HG03342 (cell line): Measurements from ENCODE around the gene TP53BP2.
"Not testable (repeated sequence)": the region's sequence is repeated elsewhere in the genome, so short reads cannot be mapped to it uniquely, and the experiment has no call there.

Experiments used
- ATAC-seq: cut with Tn5 transposase; IDR thresholded peaks from one replicate; pipeline ENCODE4 v1.9.1; 2021; ENCODE audit warnings: mild to moderate bottlenecking, moderate library complexity; ENCODE audit not compliant: unreplicated experiment

Gene TP53BP2

DNA sequence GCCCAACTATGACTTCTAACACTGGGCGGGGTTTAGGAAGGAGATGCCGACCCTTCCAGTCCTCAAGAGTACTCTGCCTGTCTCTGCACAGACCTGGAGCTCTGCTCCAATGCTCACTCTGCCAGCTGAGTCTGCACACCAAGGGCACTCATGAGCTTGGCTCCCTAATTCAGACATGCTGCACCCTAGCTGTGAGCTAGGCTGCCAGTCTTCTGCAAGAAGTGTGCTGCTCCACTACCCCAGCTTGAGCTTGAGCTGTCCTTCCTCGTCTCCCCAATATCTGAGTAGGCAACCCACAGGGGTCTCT lies 13.2 kb downstream of the TP53BP2 start:
- no peak for ATAC-seq

DNA sequence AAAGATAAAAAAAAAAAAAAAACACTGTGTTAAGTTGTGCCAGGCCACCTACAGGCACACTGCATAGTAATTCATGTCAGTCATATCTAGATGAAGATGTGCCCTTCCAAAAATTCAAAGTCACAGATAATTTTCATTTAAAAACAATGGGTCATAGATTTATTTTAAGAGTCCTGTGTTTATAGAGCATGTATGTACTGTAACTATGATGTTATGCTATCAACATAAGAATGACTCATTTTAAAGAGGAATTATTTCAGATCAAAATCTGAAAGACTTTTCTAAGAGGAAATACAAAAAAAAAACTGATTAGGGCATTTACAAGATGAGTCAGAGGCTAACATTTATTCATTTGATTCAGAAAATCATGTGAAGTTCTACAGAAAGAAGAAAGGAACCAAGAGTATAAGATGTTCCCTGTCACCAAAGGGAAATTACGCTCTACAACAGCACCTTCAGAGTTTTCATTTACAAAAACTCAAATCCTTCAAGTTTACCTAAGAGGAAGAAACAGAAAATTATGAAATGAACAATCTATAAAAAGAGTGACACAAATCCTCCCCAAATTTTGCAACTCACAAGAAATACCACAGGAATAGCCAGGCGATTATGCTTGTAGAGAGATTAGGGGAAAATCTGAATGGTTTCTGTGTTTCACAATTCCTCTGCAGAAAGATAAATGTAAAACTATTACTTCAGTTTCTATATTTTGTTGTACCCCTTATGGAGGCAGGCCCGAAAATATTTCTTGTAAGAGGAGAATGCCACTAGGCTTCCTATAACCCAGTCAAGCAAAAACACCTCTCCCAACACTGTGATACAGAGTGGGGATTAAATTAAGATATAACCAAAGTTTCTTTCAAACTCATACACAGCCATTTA lies 13.8 kb downstream of the TP53BP2 start:
- ATAC-seq: no peak

- ATAC-seq: no peak
These were observed 16.1 kb downstream of the TP53BP2 start for GRCh38 chr1:223829678-223830077.

DNA sequence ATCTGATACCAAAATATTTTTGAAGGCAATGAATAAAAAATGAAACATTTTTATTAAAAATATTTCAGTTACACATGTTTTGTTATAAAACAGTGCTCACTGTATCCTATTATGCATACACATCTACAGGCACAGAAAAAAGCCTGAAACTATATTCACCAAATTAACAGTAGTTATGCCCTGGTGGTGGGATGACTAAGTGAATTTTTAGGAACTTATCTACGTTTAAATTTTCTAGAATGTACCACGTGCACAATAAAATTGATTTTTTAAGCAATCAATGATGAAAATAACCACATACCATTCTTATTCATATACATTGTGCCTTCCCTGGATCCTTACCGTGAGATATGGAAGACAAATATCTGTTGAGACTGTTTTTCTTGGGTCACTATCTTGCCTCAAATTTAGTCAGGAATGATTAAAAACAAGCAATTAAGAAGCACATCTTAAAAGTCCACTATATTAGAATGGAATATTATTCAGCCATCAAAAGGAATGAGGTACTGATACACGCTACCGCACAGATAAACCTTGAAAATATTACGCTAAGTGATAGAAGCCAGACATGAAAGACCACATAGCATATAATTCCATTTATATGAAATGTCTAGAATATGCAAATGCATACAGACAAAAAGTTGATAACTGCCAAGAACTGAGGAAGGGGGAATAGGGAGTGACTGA lies 17.4 kb downstream of the TP53BP2 start:
- ATAC-seq: no peak

DNA sequence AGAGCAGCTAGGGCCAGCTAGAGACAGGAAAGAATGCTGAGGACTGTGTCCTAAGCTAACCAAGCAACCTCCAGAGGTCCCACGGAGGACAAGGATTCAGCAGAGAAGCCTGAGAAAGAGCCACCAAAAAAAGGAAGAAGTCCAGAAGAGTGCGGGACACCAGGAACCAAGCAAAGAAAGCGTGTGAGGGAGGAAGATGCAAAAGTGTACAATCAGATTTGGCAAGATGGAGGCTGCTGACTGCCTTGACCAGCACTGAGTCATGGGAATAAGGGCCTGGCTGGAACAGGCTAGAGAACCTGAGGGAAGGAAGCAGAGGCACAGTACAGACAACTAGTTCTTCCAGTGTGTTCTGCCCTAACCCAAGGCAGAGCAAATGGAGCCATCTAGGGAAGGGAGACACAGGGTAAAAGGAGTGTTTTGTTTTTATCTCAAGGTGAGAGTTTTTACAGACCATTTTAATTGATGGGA lies 18.5 kb downstream of the TP53BP2 start:
- ATAC-seq: no peak

DNA sequence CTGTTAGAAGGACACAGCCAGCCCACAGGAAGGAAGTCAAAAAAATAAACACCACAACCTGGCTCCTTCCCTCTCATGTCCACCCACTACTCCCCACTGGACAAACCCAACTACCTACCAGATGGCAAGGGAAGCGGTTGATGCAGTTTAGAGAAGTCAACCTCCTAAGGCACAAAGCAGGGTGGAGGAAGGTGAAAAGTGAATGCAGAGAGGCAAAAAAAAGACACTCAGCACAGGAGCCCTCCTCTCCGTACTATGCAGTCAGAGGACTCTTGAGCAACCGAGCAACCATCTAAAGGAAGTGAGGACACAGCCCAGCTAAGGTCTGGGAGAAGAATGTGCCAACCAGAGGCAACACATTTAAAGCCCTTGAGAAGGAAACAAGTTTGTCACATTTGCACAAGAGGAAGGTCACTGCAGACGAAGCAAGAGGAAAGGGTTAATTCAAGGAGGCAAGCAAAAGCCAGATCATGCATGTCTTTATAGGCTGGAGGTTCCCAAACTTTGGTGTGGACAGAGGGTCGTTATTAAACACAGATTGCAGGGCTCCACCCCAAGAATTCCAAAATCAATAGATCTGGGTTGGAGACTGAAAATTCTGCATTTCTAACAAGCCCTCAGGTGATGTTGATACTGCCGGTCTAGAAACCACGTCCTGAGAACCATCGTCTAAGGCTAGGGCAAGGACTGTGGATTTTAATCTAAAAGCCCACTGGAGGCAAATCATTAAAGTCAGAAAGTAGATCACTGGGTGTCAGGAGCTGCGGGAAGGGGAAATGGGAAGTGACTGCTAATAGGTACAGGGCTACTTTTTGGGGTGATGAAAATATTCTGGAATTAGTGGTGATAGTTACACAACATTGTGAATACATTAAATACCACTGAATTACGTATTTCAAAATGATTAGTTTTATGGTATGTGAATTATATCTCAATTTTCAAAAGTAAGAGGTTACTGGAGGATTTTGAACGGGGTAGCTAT lies 19.7 kb downstream of the TP53BP2 start:
- no peak for ATAC-seq

DNA sequence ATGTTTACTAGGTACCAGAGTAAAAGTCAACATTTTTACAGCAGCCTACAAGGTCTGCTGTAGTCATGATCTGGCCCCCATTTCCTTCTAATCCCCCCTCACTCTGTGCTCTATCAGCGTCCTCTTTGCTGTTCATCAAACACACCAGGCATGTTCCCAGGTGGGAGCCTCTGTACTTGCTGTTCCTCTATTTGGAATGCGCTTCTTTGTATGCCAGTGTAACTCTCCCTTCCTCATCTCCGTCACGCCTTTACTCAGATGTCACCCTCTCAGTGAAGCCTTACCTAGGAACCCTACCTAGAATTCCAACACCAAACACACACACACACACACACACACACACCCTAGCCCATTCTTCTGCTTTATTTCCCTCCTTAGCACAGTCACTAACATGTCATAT lies 21.0 kb downstream of the TP53BP2 start:
- no peak for ATAC-seq

DNA sequence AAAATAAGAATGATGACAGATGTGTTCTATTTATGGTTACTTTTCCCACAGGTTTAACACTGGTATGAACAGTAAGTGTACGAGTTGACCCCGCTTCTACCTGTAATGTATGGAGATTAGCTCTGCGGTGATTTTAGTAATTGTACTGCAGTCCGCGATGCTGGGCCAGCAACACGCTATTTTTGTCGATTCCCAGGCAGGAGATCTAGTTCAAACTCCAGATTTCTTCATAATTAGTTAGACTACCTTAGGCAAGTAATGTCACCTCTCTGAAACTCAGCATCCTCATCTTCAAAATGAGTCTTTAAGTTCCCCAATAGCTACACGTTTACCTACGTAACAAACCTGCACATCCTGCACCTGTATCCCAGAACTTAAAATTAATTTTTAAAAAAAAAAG lies 21.5 kb downstream of the TP53BP2 start:
- no peak for ATAC-seq

DNA sequence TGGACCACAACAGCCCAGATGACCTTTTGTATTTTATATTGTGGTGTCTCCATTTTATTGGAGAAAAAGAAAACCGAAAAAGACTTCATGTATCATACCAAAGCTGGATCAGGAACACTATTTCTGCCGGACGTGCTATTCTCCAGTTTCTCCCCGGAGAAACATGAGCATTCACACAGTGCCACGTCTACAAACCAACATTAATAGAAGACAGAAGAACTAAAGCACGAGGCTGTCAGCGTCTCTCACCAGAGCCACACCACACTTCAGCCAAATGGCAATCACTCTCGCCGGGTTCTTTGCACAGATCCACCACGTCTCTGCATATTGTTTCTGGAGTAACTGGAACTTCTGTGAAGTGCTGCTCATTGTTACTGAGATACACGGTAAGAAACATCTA lies 24.8 kb downstream of the TP53BP2 start:
- no peak for ATAC-seq

GRCh38 chr1:223820515-223820858 lies 25.3 kb downstream of the TP53BP2 start:
- no peak for ATAC-seq

- no peak for ATAC-seq
These were observed 25.8 kb downstream of the TP53BP2 start for GRCh38 chr1:223819730-223820514.

DNA sequence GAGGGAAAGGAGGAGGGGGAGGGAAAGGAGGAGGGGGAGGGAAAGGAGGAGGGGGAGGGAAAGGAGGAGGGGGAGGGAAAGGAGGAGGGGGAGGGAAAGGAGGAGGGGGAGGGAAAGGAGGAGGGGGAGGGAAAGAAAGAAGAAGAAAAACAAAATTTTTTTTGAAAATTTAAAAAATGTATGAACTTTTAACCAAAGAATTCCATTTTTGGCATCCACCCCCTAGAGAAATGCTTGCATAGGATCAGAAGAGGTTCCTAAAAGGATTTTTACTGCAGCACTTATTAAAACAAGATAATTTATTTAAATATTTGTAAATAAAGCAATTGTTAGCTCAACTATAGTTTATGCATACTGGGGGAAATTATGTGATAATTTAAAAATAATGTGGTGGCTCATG lies 28.5 kb downstream of the TP53BP2 start:
- ATAC-seq: not testable (repeated sequence)

DNA sequence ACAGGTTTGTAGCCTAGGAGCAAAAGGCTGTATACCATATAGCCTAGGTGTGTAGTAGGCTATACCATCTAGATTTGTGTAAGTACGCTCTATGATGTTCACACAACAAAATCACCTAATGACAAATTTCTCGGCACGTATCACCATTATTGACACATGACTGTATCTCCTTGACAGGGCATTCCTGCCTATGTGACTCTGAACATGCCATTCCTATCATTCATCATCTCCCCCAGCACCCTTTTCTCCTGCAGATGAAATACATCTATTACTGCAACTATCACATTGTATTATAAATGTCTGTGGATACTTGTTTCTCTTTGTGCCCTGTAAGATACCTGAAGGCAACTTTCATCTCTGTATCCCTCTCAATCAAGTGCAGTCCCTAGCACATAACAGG lies 29.9 kb downstream of the TP53BP2 start:
- no peak for ATAC-seq

- no peak for ATAC-seq
These were observed 30.5 kb downstream of the TP53BP2 start for GRCh38 chr1:223815020-223815853.

DNA sequence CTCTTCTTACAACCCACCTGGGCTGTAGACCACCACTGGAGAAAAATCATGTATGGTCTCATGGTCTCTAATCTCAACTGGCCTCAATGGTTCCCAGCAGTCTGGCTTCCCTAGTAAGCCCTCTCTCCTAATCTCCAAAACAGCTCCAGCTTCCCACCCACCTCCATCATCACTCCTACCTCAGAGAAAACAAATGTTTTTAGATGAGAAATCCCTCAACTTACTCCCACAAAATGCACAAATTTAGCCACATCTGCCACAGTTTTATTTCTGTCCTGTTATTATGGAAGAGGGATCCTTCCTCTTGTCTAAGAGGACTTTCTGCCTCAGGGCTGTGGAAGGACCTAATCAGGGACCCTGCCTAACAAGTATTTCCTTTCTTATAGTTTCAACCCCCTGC lies 32.1 kb downstream of the TP53BP2 start:
- no peak for ATAC-seq

DNA sequence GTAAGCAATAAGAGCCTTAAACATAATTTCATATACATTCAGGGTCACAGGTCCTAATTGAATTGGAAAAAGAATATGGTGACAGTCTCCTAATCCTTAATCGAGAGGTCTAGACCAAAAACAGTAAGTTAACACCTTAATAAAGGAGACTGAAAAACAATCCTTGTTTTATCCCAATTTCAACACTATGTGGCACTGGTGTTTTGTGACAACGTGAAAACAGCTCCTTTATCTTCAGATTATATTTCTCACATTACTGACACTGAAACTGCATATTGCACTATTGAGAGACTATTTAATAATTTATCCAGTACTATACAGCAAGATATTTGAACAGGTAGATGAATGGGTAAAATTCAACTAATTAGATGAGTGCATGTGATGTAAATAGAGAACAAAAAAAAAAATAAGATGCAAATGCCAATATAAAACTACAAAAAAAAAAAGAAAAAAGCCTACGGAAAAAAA lies 34.1 kb downstream of the TP53BP2 start:
- no peak for ATAC-seq

GRCh38 chr1:223810586-223810985 lies 35.2 kb downstream of the TP53BP2 start:
- ATAC-seq: no peak

DNA sequence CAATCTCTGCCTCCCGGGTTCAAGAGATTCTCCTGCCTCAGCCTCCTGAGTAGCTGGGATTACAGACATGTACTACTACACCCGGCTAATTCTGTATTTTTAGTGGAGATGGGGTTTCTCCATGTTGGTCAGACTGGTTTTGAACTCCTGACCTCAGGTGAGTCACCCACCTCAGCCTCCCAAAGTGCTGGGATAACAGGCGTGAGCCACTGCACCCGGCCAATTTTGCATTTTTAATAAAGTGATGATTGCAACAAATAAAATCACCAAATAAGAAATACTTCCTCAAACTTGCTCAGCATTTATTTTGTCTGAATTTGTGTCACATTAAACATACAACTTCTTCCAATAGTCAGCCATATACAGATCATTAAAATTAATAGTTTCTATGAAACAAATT lies 35.8 kb downstream of the TP53BP2 start:
- not testable (repeated sequence) for ATAC-seq

DNA sequence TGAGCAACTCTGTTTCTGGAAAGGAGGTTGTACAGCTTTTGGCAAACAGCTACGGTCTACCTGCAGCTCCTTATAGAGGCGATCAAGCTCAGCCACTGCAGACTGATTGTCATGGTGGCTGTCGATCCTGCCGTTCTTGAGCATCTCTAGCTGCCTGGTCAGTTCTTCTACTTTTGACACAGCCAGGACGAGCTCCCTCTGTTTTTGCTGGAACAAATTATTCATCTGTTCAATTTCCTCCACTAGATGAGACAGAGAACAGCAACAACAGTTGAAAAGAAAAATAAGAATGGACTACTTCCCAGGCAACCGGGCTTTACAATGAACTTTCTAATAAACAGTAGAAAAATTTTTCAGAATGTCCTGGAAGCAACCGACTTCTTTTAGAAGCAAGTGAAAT lies 42.5 kb downstream of the TP53BP2 start:
- ATAC-seq: no peak

- ATAC-seq: no peak
These were observed 43.1 kb downstream of the TP53BP2 start for GRCh38 chr1:223802602-223803001.
